ENCODE results near the gene LRFN3. TPM values are rescaled to one million over a fixed set of nuclear protein-coding genes. Genes with fewer than 3 reads are reported as not detected.

Gene LRFN3
- polyA plus RNA-seq (2013) = 16.3 and 16.4 TPM in 2 replicates

- Histone ChIP-seq H3K23ac (ENCODE audit: low read length) (no peak within 1 kb of the TSS), H3K4me3 (ENCODE audit: low read depth, low read length) (peak within 1 kb of the TSS; percentile 84), H4K12ac (ENCODE audit: low read depth, low read length) (peak within 1 kb of the TSS; percentile 94), H2AK5ac (ENCODE audit: low read length) (peak within 1 kb of the TSS; percentile 91), H3K18ac (ENCODE audit: low read length) (peak within 1 kb of the TSS; percentile 73), H2BK5ac (ENCODE audit: low read depth, low read length, poor library complexity) (no peak within 1 kb of the TSS), H3K9ac (ENCODE audit: low read length) (peak within 1 kb of the TSS; percentile 92), H2BK120ac (ENCODE audit: insufficient read depth, low read length, poor library complexity) (peak within 1 kb of the TSS; percentile 75), H2BK12ac (ENCODE audit: low read length) (no peak within 1 kb of the TSS), H4K91ac (ENCODE audit: low read depth, low read length) (peak within 1 kb of the TSS; percentile 93), H3K79me2 (ENCODE audit: control insufficient read depth, insufficient read depth, low read length, poor library complexity) (no peaks in the 10 kb centered on the region), H3K36me3 (ENCODE audit: control insufficient read depth in 1 of 2, insufficient read depth in 2 of 2, low read length in 2 of 2) (peaks cover 14 to 15% of the 10 kb centered on the region in 2 experiments), H3K4me1 (ENCODE audit: control insufficient read depth in 1 of 2, insufficient read depth in 2 of 2, low read length in 2 of 2) (peaks cover 14 to 26% of the 10 kb centered on the region in 2 experiments), H2AFZ (ENCODE audit: insufficient read depth, low read length, poor library complexity) (peak within 1 kb of the TSS; percentile 52), H3K9me3 (ENCODE audit: insufficient read depth, low read depth, low read length) (no peaks in the 10 kb centered on the region), H3K4me2 (ENCODE audit: low read length) (peak within 1 kb of the TSS; percentile 94), H3K27ac (ENCODE audit: low read depth, low read length) (no peak within 1 kb of the TSS), H3K4ac (ENCODE audit: low read depth, low read length) (peak within 1 kb of the TSS; percentile 65), H3K14ac (ENCODE audit: low read length) (peak within 1 kb of the TSS; percentile 82), H3K79me1 (ENCODE audit: low read length) (peaks cover 4% of the 10 kb centered on the region), H3K27me3 (ENCODE audit: insufficient read depth, low read length) (no peaks in the 10 kb centered on the region), H4K8ac (ENCODE audit: low read depth, low read length) (peak within 1 kb of the TSS; percentile 83)
- WGBS (ENCODE audit: extremely low coverage, insufficient coverage, insufficient read length) = no CpG with 5 or more reads among the region's 68 CpGs
- DNase-seq = peak; percentile 65 to 72
Observed at GRCh38 chr19:35935911-35936737, at the start of gene LRFN3. LRFN3 (plus strand) TSS chr19:35936374; CDS start chr19:35939426, 3,052 bp downstream.

DNA sequence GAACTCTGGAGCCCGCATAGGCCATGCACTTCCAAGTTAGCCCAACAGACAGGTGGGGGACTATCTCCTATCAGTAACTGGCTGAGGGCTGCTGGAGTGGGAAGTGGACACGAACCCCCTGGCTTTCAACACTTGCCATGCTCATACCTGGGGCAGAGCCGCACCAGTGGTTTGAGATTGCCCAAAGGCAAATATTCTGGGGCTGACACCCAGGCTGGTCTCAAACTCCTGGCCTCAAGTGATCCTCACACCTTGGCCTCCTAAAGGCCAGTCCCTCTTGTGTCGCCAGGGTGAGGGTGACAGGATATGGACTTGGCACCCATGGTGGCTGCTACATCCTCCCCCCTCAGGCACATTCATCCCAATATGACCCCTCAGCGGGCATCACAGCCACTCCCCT is 49.0 kb upstream of the LRFN3 start:
- Histone ChIP-seq H4K8ac (ENCODE audit: low read depth, low read length) (no peak overlapping the region), H3K14ac (ENCODE audit: low read length) (no peak overlapping the region), H2AFZ (ENCODE audit: insufficient read depth, low read length, poor library complexity) (no peak overlapping the region), H3K9ac (ENCODE audit: low read length) (no peak overlapping the region), H3K27ac (ENCODE audit: low read depth, low read length) (no peak overlapping the region), H2BK120ac (ENCODE audit: insufficient read depth, low read length, poor library complexity) (no peak overlapping the region), H4K91ac (ENCODE audit: low read depth, low read length) (no peak overlapping the region), H3K36me3 (ENCODE audit: control insufficient read depth in 1 of 2, insufficient read depth in 2 of 2, low read length in 2 of 2) (peaks cover 37 to 38% of the 10 kb centered on the region in 2 experiments), H3K79me1 (ENCODE audit: low read length) (no peaks in the 10 kb centered on the region), H2BK5ac (ENCODE audit: low read depth, low read length, poor library complexity) (no peak overlapping the region), H3K79me2 (ENCODE audit: control insufficient read depth, insufficient read depth, low read length, poor library complexity) (no peaks in the 10 kb centered on the region), H2AK5ac (ENCODE audit: low read length) (no peak overlapping the region), H3K4me1 (ENCODE audit: control insufficient read depth in 1 of 2, insufficient read depth in 2 of 2, low read length in 2 of 2) (no peaks in the 10 kb centered on the region), H3K27me3 (ENCODE audit: insufficient read depth, low read length) (no peaks in the 10 kb centered on the region), H3K9me3 (ENCODE audit: insufficient read depth, low read depth, low read length) (no peaks in the 10 kb centered on the region), H3K4me3 (ENCODE audit: low read depth, low read length) (no peak overlapping the region), H3K4ac (ENCODE audit: low read depth, low read length) (no peak overlapping the region), H2BK12ac (ENCODE audit: low read length) (no peak overlapping the region), H3K23ac (ENCODE audit: low read length) (no peak overlapping the region), H3K4me2 (ENCODE audit: low read length) (no peak overlapping the region), H3K18ac (ENCODE audit: low read length) (no peak overlapping the region), H4K12ac (ENCODE audit: low read depth, low read length) (no peak overlapping the region)
- no CpG with 5 or more reads among the region's 5 CpGs for WGBS (ENCODE audit: extremely low coverage, insufficient coverage, insufficient read length)
- no peak for DNase-seq

GRCh38 chr19:35888398-35888797 is 47.8 kb upstream of the LRFN3 start:
- H4K91ac ChIP-seq (ENCODE audit: low read depth, low read length) = no peak overlapping the region
- no peak for DNase-seq
- no peak overlapping the region for H3K27ac ChIP-seq (ENCODE audit: low read depth, low read length)
- H3K9ac ChIP-seq (ENCODE audit: low read length) = no peak overlapping the region
- H4K12ac ChIP-seq (ENCODE audit: low read depth, low read length) = no peak overlapping the region
- H2BK120ac ChIP-seq (ENCODE audit: insufficient read depth, low read length, poor library complexity) = no peak overlapping the region
- no peak overlapping the region for H3K4me3 ChIP-seq (ENCODE audit: low read depth, low read length)
- no peak overlapping the region for H3K4me2 ChIP-seq (ENCODE audit: low read length)
- no peak overlapping the region for H3K23ac ChIP-seq (ENCODE audit: low read length)
- H4K8ac ChIP-seq (ENCODE audit: low read depth, low read length) = no peak overlapping the region
- no CpG with 5 or more reads among the region's 9 CpGs for WGBS (ENCODE audit: extremely low coverage, insufficient coverage, insufficient read length)
- H3K79me1 ChIP-seq (ENCODE audit: low read length) = no peaks in the 10 kb centered on the region
- no peak overlapping the region for H2BK5ac ChIP-seq (ENCODE audit: low read depth, low read length, poor library complexity)
- no peak overlapping the region for H3K14ac ChIP-seq (ENCODE audit: low read length)
- no peaks in the 10 kb centered on the region for H3K4me1 ChIP-seq (ENCODE audit: control insufficient read depth in 1 of 2, insufficient read depth in 2 of 2, low read length in 2 of 2)
- no peaks in the 10 kb centered on the region for H3K9me3 ChIP-seq (ENCODE audit: insufficient read depth, low read depth, low read length)
- no peak overlapping the region for H3K4ac ChIP-seq (ENCODE audit: low read depth, low read length)
- H3K36me3 ChIP-seq (ENCODE audit: control insufficient read depth in 1 of 2, insufficient read depth in 2 of 2, low read length in 2 of 2) = peaks cover 38 to 40% of the 10 kb centered on the region in 2 experiments
- no peak overlapping the region for H2AK5ac ChIP-seq (ENCODE audit: low read length)
- no peak overlapping the region for H2AFZ ChIP-seq (ENCODE audit: insufficient read depth, low read length, poor library complexity)
- no peaks in the 10 kb centered on the region for H3K27me3 ChIP-seq (ENCODE audit: insufficient read depth, low read length)
- no peaks in the 10 kb centered on the region for H3K79me2 ChIP-seq (ENCODE audit: control insufficient read depth, insufficient read depth, low read length, poor library complexity)
- no peak overlapping the region for H2BK12ac ChIP-seq (ENCODE audit: low read length)
- no peak overlapping the region for H3K18ac ChIP-seq (ENCODE audit: low read length)

- Histone ChIP-seq H3K14ac (ENCODE audit: low read length) (no peak overlapping the region), H3K4me1 (ENCODE audit: control insufficient read depth in 1 of 2, insufficient read depth in 2 of 2, low read length in 2 of 2) (no peaks in the 10 kb centered on the region), H4K91ac (ENCODE audit: low read depth, low read length) (no peak overlapping the region), H3K4me3 (ENCODE audit: low read depth, low read length) (no peak overlapping the region), H3K79me2 (ENCODE audit: control insufficient read depth, insufficient read depth, low read length, poor library complexity) (no peaks in the 10 kb centered on the region), H4K8ac (ENCODE audit: low read depth, low read length) (no peak overlapping the region), H2BK12ac (ENCODE audit: low read length) (no peak overlapping the region), H3K23ac (ENCODE audit: low read length) (no peak overlapping the region), H3K4me2 (ENCODE audit: low read length) (no peak overlapping the region), H2BK5ac (ENCODE audit: low read depth, low read length, poor library complexity) (no peak overlapping the region), H4K12ac (ENCODE audit: low read depth, low read length) (no peak overlapping the region), H3K36me3 (ENCODE audit: control insufficient read depth in 1 of 2, insufficient read depth in 2 of 2, low read length in 2 of 2) (peaks cover 42 to 44% of the 10 kb centered on the region in 2 experiments), H2AFZ (ENCODE audit: insufficient read depth, low read length, poor library complexity) (no peak overlapping the region), H3K4ac (ENCODE audit: low read depth, low read length) (no peak overlapping the region), H3K27me3 (ENCODE audit: insufficient read depth, low read length) (no peaks in the 10 kb centered on the region), H2BK120ac (ENCODE audit: insufficient read depth, low read length, poor library complexity) (no peak overlapping the region), H3K79me1 (ENCODE audit: low read length) (no peaks in the 10 kb centered on the region), H2AK5ac (ENCODE audit: low read length) (no peak overlapping the region), H3K9me3 (ENCODE audit: insufficient read depth, low read depth, low read length) (no peaks in the 10 kb centered on the region), H3K18ac (ENCODE audit: low read length) (no peak overlapping the region), H3K27ac (ENCODE audit: low read depth, low read length) (no peak overlapping the region), H3K9ac (ENCODE audit: low read length) (no peak overlapping the region)
- DNase-seq = no peak
- WGBS (ENCODE audit: extremely low coverage, insufficient coverage, insufficient read length) = no CpG with 5 or more reads among the region's 18 CpGs
Observed at GRCh38 chr19:35889370-35890112, 46.6 kb upstream of the LRFN3 start.
